HG03354 (cell line): Measurements from ENCODE around the gene SOWAHA.
"Not testable (repeated sequence)": the region's sequence is repeated elsewhere in the genome, so short reads cannot be mapped to it uniquely, and the experiment has no call there.

ENCODE experiments used
- ATAC-seq: cut with Tn5 transposase; IDR thresholded peaks from one replicate; pipeline ENCODE4 v1.9.1; 2021; ENCODE audit warnings: mild to moderate bottlenecking; ENCODE audit not compliant: unreplicated experiment, poor library complexity, severe bottlenecking

SOWAHA gene

GRCh38 chr5:132840313-132840712 lies 27.2 kb downstream of the SOWAHA start:
- no peak for ATAC-seq

- ATAC-seq: no peak
Observed at GRCh38 chr5:132840896-132841295, 27.8 kb downstream of the SOWAHA start.

- ATAC-seq: no peak
Observed at GRCh38 chr5:132841305-132841704, 28.2 kb downstream of the SOWAHA start.

GRCh38 chr5:132848270-132848669 lies 35.2 kb downstream of the SOWAHA start:
- ATAC-seq: no peak

GRCh38 chr5:132849347-132849746 lies 36.2 kb downstream of the SOWAHA start:
- no peak for ATAC-seq

GRCh38 chr5:132850066-132850465 lies 37.0 kb downstream of the SOWAHA start:
- no peak for ATAC-seq

GRCh38 chr5:132853323-132853722 lies 40.2 kb downstream of the SOWAHA start:
- ATAC-seq: no peak

- no peak for ATAC-seq
Observed at GRCh38 chr5:132853790-132854189, 40.7 kb downstream of the SOWAHA start.

- ATAC-seq: no peak
Observed at GRCh38 chr5:132854301-132854700, 41.2 kb downstream of the SOWAHA start.

GRCh38 chr5:132854992-132855391 lies 41.9 kb downstream of the SOWAHA start:
- ATAC-seq: not testable (repeated sequence)

GRCh38 chr5:132856011-132856410 lies 42.9 kb downstream of the SOWAHA start:
- ATAC-seq: no peak

GRCh38 chr5:132859889-132860437 lies 46.9 kb downstream of the SOWAHA start:
- no peak for ATAC-seq

- ATAC-seq: no peak
Observed at GRCh38 chr5:132860742-132861141, 47.6 kb downstream of the SOWAHA start.

- ATAC-seq: peak; percentile 27
Observed at GRCh38 chr5:132865668-132866341, 52.7 kb downstream of the SOWAHA start.
